HepG2 (cell line): Measurements from ENCODE around the gene TPBGL.

Source experiments
- ATF3 ChIP-seq: sonication (generic); formaldehyde crosslinking; IDR thresholded peaks from 2 replicates; pipeline ENCODE4 v1.4.0; 2020; ENCODE audit warnings: missing genetic modification reagents
- CTCF ChIP-seq: sonication (generic); formaldehyde crosslinking; IDR thresholded peaks from 2 replicates; pipeline ENCODE4 v1.5.0; 2020; ENCODE audit warnings: mild to moderate bottlenecking, missing genetic modification reagents, moderate library complexity
- JUND ChIP-seq: sonication (generic); formaldehyde crosslinking; IDR thresholded peaks from 2 replicates; pipeline ENCODE4 v1.8.0; 2022; ENCODE audit warnings: mild to moderate bottlenecking, missing genetic modification reagents
- MTA3 ChIP-seq: sonication (generic); formaldehyde crosslinking; IDR thresholded peaks from 2 replicates; pipeline ENCODE4 v1.4.0; 2020; ENCODE audit warnings: missing genetic modification reagents
- MTF1 ChIP-seq: sonication (generic); formaldehyde crosslinking; IDR thresholded peaks from 2 replicates; pipeline ENCODE4 v1.5.0; 2020; ENCODE audit warnings: missing genetic modification reagents
- SOX6 ChIP-seq, 2 experiments: fragments of 450-650 bp in 1 of 2; sonication (generic) in 1 of 2; formaldehyde crosslinking in 1 of 2; IDR thresholded peaks; 2 replicates each; pipeline versions ENCODE4 v1.4.0 to v1.6.1; 2017 to 2020; ENCODE audit warnings: antibody characterized with exemption in 1 of 2, mild to moderate bottlenecking in 1 of 2, missing genetic modification reagents in 1 of 2
- SRF ChIP-seq: IDR thresholded peaks from 2 replicates; pipeline ENCODE4 v1.6.1; 2011; ENCODE audit warnings: mild to moderate bottlenecking, low read depth, low read length, moderate library complexity
- ZNF629 ChIP-seq: sonication (generic); formaldehyde crosslinking; conservative IDR thresholded peaks from 2 replicates; pipeline ENCODE4 v1.5.0; 2020; ENCODE audit warnings: missing genetic modification reagents

- TF ChIP-seq SOX6 (IDR thresholded peaks at IDR 0.05) (no peak), SOX6 (CRISPR knock-in tag; IDR thresholded peaks at IDR 0.05) (no peak), MTF1 (CRISPR knock-in tag) (no peak), ZNF629 (CRISPR knock-in tag) (no peak), MTA3 (CRISPR knock-in tag) (no peak), CTCF (no peak), JUND (no peak), SRF (no peak), ATF3 (CRISPR knock-in tag) (no peak)
These were observed 42.9 kb downstream of the TPBGL start for GRCh38 chr11:75283391-75283931.
